Stomach (tissue), 9 donors: ENCODE data around the gene PAH. TPM values are rescaled to one million over a fixed set of nuclear protein-coding genes. Genes with fewer than 3 reads are reported as not detected.

Experiments used
- DNase-seq, 2 donors: peaks; one replicate each; pipeline versions ENCODE4 v3.0.0 to v3.0.0-alpha.2; 2013 to 2019
- H3K27ac ChIP-seq, 5 donors: fragments of 200-600 bp in 4 of 5; sonication (generic) in 4 of 5; one replicate each; pipeline ENCODE4 v1.5.1; 2013 to 2019; ENCODE audit warnings: mild to moderate bottlenecking in 1 of 5, moderate library complexity in 1 of 5
- H3K27me3 ChIP-seq, 3 donors: fragments of 200-600 bp; sonication (generic); one replicate each; pipeline ENCODE4 v1.5.1; 2017 to 2019; ENCODE audit warnings: mixed run types in 1 of 3
- H3K36me3 ChIP-seq, 4 donors: fragments of 200-600 bp; sonication (generic); 1 replicate in 3 of 4; 2 replicates in 1 of 4; pipeline ENCODE4 v1.5.1; 2016 to 2019
- H3K4me1 ChIP-seq, 4 donors: fragments of 200-600 bp; sonication (generic); one replicate each; pipeline ENCODE4 v1.5.1; 2016 to 2019
- H3K4me3 ChIP-seq, 4 donors: fragments of 200-600 bp; sonication (generic) in 3 of 4; one replicate each; pipeline ENCODE4 v1.5.1; 2016 to 2019; ENCODE audit warnings: mild to moderate bottlenecking in 1 of 4
- H3K9me3 ChIP-seq, 4 donors: fragments of 200-600 bp; sonication (generic); one replicate each; pipeline ENCODE4 v1.5.1; 2016 to 2019
- CTCF ChIP-seq, 7 experiments: fragments of 450-650 bp in 4 of 7; fragments of 200-600 bp in 3 of 7; sonication (generic) in 3 of 7; IDR thresholded peaks; one replicate each; pipeline ENCODE4 v1.5.1; 2016 to 2019; ENCODE audit warnings: antibody characterized with exemption in 7 of 7, control low read depth in 2 of 7, mild to moderate bottlenecking in 1 of 7
- EP300 ChIP-seq: sonication (generic); formaldehyde crosslinking; IDR thresholded peaks from one replicate; pipeline ENCODE4 v1.6.1; 2017; ENCODE audit warnings: antibody characterized with exemption
- POLR2A ChIP-seq, 4 donors: fragments of 450-650 bp; IDR thresholded peaks; one replicate each; pipeline ENCODE4 v1.6.1; 2016; ENCODE audit warnings: antibody characterized with exemption in 4 of 4, control low read depth in 2 of 4, mild to moderate bottlenecking in 1 of 4, moderate library complexity in 1 of 4
- POLR2AphosphoS5 ChIP-seq, 3 donors: sonication (generic); formaldehyde crosslinking; IDR thresholded peaks; one replicate each; pipeline ENCODE4 v1.6.1; 2016; ENCODE audit warnings: antibody characterized with exemption in 3 of 3
- WGBS, 5 donors: extraction: QIAGEN DNeasy Blood & Tissue Kit in 3 of 5; methylation state at CpG; one replicate each; pipeline versions ENCODE4 v1.1.5 to v1.1.7; 2013 to 2018; 5-methylcytosine and 5-hydroxymethylcytosine counted together
- intact Hi-C: fragments of 100-400 bp; cut with DNase I; formaldehyde crosslinking; loops from one replicate; pipeline ENCODE4 v1.15.1; 2023; ENCODE audit warnings: low total_unique reads
- polyA plus RNA-seq, 3 donors: library from polyadenylated mRNA; stranded (reverse); fragments of 200-250 nt; gene quantifications; one replicate each; pipeline ENCODE4 v1.2.3, GENCODE V29; 2013
- total RNA-seq, 5 donors: library from RNA; depleted of rRNA; stranded (reverse); fragments of >200 nt; gene quantifications; one replicate each; pipeline versions ENCODE4 v1.1.0 to v1.2.3, GENCODE V29; 2014 to 2016
- donor health status: healthy with polysubstance abuse.
- donor health status: Bipolar disorder and iron deficiency.
- donor health status: healthy.

PAH gene
- total and polyA plus RNA-seq, 8 donors, result 0.08 to 1.1 TPM; not detected in 6

GRCh38 chr12:102955926-102956737 is 39.1 kb upstream of the PAH start:
- Histone ChIP-seq H3K9me3 (no peaks in the 10 kb centered on the region), H3K36me3 (no peaks in the 10 kb centered on the region), H3K4me1 (peaks cover 14 to 33% (median 30%) of the 10 kb centered on the region in 4 donors), H3K27me3 (peaks cover 20 to 100% (median 68%) of the 10 kb centered on the region in 3 donors), H3K4me3 (peak overlapping the region in 2 of 4 donors; percentile 10 to 13), H3K27ac (no peak overlapping the region)
- intact Hi-C loops, result loop anchor here (10.0 kb wide), 1 partner anchor 549 kb away; no protein-coding TSS in a partner anchor
- 6 to 12% (median 9%) methylated on average over 32 to 50 of the region's 50 CpGs for WGBS, 5 donors
- DNase-seq, result peak in 1 of 2 donors; percentile 61
- TF ChIP-seq CTCF (IDR thresholded peaks at IDR 0.05) (no peak), POLR2AphosphoS5 (IDR thresholded peaks at IDR 0.05) (no peak), EP300 (no peak), POLR2A (IDR thresholded peaks at IDR 0.05) (no peak)

- H3K4me3 ChIP-seq, result no peak overlapping the region
- DNase-seq, result no peak
- peaks cover 17 to 99% (median 69%) of the 10 kb centered on the region in 3 donors for H3K27me3 ChIP-seq
- H3K27ac ChIP-seq, result no peak overlapping the region
- intact Hi-C loops, result loop anchor here (5.0 to 10.0 kb wide), 2 partner anchors 551 to 593 kb away; no protein-coding TSS in a partner anchor
- peaks cover 21 to 44% (median 40%) of the 10 kb centered on the region in 4 donors for H3K4me1 ChIP-seq
- no peaks in the 10 kb centered on the region for H3K36me3 ChIP-seq
- 22 to 57% (median 43%) methylated on average over 1 of the region's 1 CpG for WGBS, 5 donors
- TF ChIP-seq POLR2A (IDR thresholded peaks at IDR 0.05) (no peak), POLR2AphosphoS5 (IDR thresholded peaks at IDR 0.05) (no peak), CTCF (IDR thresholded peaks at IDR 0.05) (no peak), EP300 (no peak)
- H3K9me3 ChIP-seq, result no peaks in the 10 kb centered on the region
Observed at GRCh38 chr12:102954134-102954533, 37.1 kb upstream of the PAH start.

- Histone ChIP-seq H3K27ac (no peak overlapping the region), H3K4me1 (peaks cover 15 to 41% (median 33%) of the 10 kb centered on the region in 4 donors), H3K36me3 (no peaks in the 10 kb centered on the region), H3K4me3 (no peak overlapping the region), H3K27me3 (peaks cover 14 to 98% (median 60%) of the 10 kb centered on the region in 3 donors), H3K9me3 (no peaks in the 10 kb centered on the region)
- DNase-seq, result no peak
- TF ChIP-seq POLR2AphosphoS5 (IDR thresholded peaks at IDR 0.05) (no peak), EP300 (no peak), POLR2A (IDR thresholded peaks at IDR 0.05) (no peak), CTCF (IDR thresholded peaks at IDR 0.05) (no peak)
- intact Hi-C loops, result loop anchor here (5.0 to 10.0 kb wide), 2 partner anchors 552 to 594 kb away; no protein-coding TSS in a partner anchor
Observed at GRCh38 chr12:102953221-102953620, 36.2 kb upstream of the PAH start.

GRCh38 chr12:102951841-102952240 is 34.8 kb upstream of the PAH start:
- WGBS, 5 donors, result 57 to 71% (median 59%) methylated on average over 9 of the region's 9 CpGs
- intact Hi-C loops, result loop anchor here (5.0 to 10.0 kb wide), 2 partner anchors 553 to 595 kb away; no protein-coding TSS in a partner anchor

More at GRCh38 chr12:102951841-102952240, 34.8 kb upstream of the PAH start:
- TF ChIP-seq POLR2AphosphoS5 (IDR thresholded peaks at IDR 0.05) (no peak), EP300 (no peak), POLR2A (IDR thresholded peaks at IDR 0.05) (no peak), CTCF (IDR thresholded peaks at IDR 0.05) (no peak)
- Histone ChIP-seq H3K9me3 (no peaks in the 10 kb centered on the region), H3K4me1 (peaks cover 8 to 27% (median 19%) of the 10 kb centered on the region in 4 donors), H3K27me3 (peaks cover 7 to 97% (median 46%) of the 10 kb centered on the region in 3 donors), H3K36me3 (no peaks in the 10 kb centered on the region), H3K4me3 (no peak overlapping the region), H3K27ac (no peak overlapping the region)
- DNase-seq, result no peak
